GM20431 (cell line): ENCODE data around the gene ANKMY1.

Experiments used
- in situ Hi-C: fragments of 300-500 bp; cut with MseI, MboI; formaldehyde crosslinking; loops from one replicate; pipeline ENCODE4 v1.15.0; 2020; ENCODE audit warnings: low sequenced_read_pairs; ENCODE audit not compliant: unreplicated experiment

Gene ANKMY1

DNA sequence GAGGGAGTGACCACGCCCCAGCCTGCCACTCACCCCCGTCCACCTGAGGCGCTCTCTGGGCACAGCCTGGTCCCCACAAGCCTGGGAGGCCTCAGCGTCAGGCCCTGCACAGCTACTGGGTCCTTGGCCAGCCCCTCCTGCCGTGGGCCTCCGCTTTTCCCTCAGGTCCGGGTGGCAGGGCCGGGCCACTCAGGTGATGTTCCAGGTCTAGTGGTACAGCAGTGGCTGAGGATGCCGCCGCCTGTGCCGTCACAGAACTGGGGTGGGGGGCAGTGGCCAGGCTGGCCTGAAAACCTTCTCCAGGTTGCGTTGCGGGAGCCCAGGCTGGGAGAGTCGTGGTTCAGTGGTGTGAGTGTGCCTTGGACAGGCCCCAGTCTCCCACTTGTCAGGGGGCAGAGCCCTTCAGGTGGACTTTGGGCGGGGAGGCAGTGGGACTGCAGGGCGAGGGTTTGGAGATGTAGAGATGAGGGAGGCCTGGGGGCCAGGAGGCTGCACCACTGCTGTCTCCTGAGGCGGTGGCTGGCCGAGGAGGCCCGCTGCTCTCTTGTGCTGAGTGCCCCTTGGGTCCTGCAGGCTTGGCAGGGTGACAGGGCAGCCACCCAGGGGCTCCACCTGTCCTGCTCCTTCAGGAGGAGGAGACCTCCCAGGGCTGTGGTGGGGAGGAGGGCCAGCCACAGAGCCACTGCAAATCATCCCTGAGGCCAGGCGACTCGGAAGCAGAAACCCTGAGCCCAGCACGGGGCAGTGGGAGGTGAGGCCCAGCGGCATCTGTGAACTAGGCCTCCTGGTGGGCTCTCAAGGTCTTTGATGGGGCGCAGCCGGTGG is 114.7 kb downstream of the ANKMY1 start:
- in situ Hi-C loops = no loop called here

DNA sequence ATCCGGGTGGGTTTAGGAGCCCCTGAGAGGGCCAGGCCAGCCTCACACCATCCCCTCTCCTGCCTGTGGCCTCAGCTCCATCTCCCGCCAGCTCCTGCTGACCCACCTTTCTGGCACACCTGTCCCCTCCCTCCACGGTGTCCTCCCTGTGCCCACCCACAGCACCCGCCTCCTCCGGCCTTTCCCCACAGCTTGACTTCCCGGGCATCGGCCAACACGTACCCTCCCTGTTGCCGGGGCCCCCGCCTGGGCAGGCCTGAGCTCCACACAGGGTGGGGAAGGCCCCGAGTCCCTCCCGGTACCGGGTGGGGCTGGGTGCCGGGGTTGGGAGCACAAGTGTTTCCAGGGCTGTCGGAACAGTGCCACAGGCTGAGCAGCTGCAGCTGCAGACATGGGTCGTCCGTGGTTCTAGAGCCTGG is 115.8 kb downstream of the ANKMY1 start:
- in situ Hi-C loops = no loop called here

DNA sequence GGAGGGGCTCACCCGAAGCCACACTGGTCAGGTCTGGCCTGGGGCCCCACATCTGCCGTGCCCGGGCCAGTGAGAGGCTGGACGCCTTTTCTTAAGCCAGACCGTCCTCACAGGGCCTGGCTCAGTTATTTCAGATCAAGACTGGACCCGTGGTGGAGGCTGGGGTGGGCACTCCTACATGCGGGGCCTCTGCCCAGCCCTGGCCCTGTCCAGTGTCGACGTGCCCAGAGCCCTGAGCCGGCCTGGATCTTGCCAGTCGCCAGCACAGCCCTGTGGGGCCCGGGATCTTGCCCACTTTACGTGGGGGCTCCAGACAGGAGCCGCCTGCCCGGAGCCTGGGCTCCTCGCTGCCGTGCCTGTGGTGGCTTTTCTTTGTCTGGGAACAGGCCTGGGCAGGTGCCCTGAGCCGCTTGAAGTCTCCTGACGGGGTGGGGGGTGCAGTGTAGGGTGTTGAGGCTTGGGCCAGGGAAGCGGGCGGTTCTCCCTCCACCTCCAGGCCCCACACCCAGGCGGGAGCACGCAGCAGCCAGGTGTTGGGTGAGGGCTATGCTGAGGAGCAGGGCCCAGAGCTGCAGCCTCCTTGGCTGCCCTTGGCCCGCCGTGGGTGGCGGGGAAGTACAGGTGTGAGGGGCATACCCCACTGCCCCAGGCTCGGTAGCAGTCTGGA is 116.3 kb downstream of the ANKMY1 start:
- in situ Hi-C loops = no loop called here

DNA sequence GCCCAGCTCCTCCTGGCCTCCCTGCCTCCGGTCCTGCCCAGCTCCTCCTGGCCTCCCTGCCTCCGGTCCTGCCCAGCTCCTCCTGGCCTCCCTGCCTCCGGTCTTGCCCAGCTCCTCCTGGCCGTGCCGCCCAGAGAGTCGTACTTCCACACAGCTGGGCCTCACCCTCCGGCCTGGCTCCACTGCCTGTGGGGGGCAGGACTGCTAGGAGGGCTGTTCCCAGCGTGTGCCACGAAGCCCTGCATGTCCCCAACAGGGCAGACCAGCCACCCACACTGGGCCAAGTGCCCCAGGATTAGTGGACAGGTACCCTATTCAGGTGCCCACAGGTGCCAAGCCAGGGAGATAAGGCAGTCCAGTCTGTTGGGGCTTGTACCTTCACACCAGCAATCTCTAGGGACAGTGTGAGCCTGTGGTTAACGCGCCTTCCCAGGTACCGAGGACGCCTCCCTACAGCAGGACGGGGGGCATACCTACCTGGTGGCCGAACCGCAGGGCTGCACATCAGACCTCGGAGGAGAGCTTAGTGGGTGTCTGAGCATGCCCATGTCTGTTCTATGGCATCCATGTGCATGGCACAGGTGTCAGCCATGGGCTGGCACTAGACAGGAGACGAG is 117.0 kb downstream of the ANKMY1 start:
- in situ Hi-C loops = no loop called here

DNA sequence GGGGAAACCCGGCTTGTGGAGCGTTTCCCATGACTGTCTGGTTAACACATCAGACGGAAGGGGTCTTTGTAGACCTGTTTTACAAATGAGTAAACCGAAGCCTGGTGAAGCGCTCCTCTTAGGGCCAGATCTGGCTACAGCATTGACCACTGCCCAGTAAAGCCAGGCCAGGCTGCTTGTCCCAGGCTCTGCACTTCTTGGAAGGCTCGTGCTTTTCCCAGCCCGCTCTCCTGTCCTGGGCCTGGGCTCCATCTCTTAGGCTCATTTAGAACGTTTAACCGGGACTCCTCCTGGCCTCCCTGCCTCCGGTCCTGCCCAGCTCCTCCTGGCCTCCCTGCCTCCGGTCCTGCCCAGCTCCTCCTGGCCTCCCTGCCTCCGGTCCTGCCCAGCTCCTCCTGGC is 117.5 kb downstream of the ANKMY1 start:
- in situ Hi-C loops = no loop called here

DNA sequence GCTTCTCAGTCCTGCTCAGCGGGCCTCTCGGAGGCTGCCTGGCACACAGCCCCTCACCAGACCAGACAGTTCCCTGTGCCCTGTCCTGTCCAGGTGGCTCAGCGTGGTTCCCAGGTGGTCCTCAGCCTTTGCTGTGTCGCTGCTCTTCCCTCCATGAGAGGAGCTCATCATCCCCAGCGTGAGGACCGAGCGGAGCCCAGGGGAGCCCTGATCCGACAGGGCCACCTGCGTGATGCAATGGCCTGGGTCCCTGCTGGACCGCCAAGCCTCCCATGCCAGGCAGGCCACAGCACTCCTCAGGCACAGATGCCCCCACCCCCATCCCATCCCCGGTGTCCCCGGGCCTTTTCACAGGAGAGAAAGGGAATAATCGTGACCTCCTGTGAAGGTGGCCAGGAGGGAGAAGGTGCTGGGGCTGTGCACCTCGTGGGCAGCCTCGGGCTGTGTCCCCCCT is 118.1 kb downstream of the ANKMY1 start:
- in situ Hi-C loops = no loop called here

DNA sequence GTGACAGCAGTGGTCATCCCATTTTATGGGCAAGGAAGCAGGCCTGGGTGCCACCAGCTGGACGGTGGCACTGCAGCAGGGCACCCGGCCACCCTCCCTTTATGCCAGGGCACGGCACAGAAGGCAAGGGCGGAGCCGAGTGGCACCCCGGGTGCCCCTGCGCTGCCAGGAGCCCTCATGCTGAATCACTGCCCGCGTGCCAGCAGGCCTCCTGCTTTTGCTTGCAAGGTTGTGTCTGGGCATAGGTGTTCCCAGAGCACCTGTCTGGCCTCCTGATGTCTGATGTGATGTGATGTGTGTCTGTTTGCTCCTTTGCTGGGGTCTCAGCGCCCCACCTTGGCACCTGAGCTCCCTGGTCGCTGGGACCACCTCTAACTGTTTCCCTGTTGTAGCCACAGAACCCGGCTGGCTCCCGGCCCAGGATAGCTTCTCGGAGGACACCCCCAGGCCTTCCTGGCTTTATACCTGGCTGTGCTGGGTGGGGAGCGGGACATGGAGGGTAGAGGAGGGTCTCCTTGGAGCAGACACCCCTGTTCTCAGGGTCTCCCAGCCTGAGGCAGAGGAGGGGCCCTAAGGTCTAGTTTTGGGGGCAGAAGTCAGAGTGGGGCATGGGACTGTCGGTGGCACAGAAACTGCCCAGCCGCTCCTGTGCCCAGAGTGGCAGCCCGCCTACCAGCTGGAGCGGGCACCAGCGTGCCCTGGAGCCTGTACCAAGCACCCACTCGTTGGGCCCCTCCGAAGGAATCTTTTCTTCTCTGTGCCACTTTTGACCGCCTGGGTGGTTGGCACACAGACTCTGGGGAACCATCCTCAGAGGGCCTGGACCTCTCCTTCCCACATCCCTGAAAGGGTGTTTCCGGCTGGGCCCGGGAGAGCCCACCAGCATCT is 118.7 kb downstream of the ANKMY1 start:
- in situ Hi-C loops = no loop called here

DNA sequence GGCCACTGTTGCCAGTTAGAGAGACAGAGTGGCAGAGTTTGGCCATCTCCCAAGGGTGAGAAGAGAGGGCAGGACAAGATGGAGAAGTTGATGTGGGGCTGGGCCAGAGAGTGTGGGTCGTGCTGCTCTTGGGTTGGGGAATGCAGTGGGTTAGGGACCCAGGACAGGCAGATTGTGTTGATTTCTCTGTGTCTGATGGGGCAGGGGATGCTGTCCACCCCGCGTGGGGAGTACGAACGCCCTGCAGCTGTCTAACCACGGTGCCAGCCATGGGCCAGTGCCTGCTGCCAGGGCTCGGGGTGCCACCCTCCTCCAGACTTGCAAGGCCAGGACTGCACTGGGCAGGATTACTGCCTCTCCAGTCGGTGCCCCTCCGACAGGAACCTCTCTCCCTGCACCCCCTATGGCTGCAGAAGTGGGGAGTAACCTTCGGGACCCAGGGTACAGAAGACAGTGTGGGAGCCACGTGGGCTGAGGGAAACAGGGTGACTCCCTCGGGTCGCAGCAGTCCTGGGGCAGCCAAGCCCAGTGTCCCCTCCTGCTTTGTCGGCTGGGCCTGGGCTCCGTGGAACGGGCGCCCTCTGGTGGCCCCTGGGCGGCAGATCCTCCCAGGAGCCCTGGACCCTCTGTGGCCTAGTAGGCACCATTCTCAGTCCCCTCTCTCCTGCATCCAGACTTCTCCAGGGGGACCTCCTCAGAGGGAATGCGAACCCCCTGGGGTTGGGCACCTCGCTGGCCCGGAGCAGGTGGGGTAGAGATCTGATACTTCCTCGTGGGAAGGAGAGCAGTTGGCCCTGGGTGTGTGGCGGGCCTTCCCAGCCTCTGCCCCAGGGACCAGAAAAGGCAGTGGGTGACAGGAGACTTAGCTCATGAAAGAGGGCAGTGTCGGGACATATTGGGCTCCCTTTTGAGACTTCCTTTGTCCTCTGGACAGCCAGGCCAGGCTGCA is 119.7 kb downstream of the ANKMY1 start:
- in situ Hi-C loops = no loop called here

DNA sequence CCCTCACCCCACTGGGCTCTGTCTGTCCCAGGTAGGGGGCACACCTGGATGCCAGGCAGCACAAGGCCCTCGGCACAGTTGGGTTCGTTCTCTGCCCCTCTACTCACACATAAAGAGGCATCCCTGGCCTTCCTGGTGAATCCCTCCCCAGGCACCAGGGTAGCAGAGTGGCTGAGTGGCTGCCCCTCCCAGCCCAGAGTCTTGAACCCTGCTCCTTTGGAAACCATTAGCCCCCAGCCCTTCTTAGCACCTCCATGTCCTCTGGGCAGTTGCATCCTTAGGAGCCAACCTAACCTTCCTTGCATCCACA is 120.3 kb downstream of the ANKMY1 start:
- in situ Hi-C loops = no loop called here

DNA sequence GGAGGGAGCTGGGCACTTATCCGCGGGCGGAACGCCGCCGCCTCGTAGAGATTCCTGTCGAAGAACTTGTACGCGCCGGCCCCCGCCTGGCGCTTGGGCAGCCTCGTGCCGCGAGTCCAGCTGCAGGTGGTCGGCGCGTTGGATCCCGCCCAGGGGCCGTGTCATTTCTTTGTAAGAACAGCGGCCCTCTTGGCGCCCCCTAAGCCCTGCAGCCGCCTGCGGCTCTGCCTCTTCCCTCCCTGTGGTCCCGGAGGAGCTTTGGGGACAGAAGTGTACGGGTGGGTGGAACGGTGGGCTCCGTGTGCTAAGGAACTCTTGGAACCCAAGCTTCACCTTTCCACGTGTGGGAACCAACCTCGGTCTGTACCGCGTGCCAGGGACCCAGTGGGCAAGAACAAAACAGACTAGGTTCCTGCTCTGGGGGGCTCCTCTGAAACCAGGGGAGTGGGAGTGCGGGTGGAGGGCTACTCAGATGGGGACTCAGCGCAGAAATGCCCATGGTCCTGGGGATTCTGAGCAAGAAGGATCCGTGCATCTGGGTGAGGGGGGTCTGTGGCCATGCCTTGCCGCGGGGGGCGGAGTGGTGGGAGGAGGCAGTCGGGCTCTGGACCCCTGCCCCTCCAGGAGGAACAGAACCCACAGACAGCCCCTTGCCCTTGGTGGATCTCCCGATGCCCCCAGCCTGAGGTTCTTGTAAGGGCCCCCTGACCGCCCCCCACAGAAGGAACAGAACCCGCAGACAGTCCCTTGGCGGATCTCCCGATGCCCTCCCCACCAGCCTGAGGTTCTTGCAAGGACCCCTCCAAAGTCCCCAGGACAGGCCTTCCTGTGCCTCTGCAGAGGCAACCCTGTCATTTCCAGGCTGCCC is 120.9 kb downstream of the ANKMY1 start:
- in situ Hi-C loops = no loop called here

DNA sequence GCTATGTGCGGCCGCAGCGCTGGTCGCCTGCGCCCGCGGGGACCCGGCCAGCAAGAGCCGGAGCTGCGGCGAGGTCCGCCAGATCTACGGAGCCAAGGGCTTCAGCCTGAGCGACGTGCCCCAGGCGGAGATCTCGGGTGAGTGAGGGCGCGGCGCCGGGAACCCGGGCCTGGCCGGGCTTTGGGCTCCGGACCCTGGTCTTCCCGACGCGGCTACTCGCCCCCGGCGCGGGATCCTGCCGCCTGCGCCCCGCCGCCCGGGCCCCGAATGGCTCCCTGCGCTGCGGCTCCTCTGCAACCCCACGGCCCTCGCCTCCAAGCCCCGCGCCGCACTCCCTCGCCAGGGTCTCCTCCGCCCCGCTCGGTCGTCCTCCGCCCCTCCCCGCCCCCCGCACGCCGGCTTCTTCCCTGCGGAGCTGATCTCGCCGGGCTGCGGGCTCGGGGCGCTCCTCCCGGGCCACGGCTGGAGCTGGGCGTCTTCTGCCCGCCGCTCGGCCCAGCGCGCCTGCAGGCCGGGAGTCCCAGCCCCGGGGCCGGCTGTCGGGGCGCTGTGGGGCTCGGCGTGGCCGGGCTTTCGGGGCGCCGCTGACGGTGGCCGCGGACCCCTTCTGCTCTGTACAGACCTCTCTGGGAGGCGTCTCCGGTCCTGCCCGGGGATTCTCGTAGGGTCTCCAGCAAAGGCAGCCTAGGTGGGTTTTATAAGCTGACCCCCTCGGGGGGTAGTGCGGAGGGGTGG is 121.7 kb downstream of the ANKMY1 start:
- in situ Hi-C loops = no loop called here

DNA sequence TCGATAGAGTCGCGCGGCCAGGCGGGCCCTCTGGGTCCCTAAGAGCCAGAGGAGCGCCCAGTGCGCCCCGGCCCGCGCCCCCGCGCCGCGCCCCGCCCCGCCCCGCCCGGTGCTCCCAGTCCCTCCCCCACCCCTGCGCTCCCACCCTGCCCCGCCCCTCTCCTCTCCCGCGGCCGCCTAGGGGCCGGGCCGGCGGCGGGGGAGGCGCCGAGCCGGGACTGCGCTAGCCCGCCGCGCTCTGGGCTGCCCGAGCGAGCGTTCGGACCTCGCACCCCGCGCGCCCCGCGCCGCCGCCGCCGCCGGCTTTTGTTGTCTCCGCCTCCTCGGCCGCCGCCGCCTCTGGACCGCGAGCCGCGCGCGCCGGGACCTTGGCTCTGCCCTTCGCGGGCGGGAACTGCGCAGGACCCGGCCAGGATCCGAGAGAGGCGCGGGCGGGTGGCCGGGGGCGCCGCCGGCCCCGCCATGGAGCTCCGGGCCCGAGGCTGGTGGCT is 122.3 kb downstream of the ANKMY1 start, which contains the start of gene GPC1:
Gene GPC1 (plus strand): TSS at position 207 of the 491 bp plus-strand sequence. CDS start 256 bp downstream, at position 463.
- in situ Hi-C loops = no loop called here

DNA sequence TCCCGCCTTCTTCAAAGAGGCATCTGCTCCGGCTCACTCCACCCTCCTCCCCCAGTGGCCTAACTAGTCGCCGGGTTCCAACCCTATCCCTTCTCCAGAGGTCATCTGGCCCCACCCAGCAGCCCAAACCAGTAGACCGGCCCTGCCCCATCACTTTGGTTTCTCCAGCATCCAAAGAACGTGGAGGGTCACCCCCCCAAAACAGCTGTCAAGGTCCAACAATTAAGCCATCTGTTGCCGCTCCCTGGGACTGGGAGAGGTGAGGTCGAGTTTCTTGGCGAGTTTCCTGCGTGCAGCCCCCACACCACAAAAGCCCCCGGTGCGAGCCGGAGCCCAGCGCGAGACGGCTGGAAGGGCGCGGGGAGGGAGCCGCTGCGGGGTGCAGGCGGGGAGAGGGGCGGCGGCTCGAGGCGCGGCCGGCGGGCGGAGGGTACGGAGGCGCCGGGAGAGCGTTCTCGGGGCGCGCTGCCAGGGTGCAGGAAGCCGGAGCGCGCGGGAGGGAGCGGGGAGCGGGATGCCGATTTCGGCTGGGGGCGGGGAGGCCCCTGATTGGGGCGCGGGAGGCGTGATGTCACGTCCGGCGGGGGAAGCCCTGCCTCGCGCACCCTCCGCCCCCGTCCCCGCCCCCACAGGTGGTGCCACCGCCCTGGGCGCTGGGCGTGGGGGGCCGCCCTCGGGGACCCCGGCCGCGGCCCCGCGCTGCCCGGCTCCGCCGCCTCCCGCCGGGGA is 122.9 kb downstream of the ANKMY1 start:
- in situ Hi-C loops = no loop called here

DNA sequence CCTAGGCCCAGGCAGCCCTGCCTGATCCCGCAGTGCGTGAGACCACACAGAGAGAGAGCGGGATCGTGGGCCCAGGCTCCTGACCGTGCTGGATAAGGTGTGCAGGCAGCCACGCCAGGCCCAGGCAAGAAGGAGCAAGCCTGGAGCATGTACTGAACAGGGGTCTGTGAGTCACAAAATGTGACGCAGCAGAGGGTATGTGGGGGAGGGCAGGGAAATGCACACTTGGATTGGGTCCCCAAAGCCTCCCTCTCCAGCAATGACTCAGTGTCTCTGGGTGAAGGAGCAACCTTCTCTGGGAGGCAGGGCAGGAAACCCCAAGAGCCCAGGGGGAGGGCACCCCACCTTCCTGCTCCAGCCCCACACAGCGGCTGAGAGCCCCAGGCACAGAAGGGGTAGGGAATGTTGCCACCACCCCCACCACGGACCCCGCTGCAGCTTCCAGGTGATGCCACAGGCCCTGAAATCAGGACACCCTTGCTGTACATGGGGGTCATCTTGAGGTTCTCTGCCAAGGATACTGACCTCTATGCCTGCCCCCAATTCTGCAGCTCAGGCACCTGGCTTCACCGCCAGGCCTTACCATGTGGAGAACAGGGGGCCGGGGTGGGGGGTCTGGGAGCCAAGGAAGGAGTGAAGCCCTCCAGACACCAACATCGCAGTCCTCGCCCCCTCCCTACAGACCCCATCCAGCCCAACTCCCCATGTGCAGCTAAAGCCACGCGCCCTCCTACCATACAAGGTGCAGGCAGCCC is 123.6 kb downstream of the ANKMY1 start:
- in situ Hi-C loops = no loop called here

DNA sequence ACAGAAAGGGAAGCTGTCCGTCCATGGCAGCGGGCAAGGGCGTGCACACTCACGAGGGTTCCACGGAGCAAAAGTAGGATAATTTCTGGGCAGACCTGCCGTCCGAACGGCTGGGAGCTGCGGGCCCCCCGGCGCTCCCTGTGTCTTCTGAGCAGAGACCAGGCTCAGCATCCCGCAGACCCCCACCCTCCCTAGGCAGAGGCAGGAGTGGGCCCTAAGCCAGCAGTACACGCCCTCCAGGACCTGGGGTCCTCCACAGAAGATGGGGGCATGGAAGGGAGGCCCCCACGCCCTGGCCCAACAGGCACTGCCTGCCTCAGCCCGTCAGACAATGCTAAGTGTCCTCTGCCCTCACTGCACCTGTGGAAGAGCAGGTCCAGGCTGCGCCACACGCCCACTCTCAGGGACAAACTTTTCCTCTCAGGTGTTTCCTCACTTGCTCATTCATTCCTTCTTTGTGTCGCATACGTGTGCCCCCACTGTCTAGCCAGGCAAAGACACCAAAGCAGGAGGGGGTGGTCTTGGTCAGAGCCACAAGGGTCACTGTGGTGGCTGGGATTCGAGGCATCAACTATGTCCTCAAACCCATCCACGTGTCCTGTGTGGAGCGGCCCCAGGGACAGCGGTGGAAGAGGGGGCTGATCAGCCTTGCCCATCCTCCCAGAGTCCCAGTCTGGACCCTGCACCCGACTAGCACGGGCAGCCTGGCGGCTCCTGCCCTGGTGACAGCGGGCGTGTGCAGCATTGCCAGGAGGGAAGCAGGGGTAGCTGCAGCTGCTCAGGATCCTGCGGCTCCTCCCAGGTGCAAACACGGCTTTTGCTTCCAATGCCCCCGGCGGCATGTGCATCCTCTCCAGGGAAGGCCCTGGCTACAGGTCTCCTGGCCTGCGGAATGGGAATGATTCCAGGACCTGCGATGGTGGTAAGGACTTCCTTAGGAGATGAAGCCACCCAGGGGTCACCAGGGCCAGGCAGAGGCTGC is 124.7 kb downstream of the ANKMY1 start:
- in situ Hi-C loops = no loop called here
